H9 (cell line): ENCODE results near the gene SERPINE2. TPM values are rescaled to one million over a fixed set of nuclear protein-coding genes. Genes with fewer than 3 reads are reported as not detected.

Experiments used
- DNase-seq: peaks from one replicate; pipeline ENCODE4 v3.0.0-alpha.2; 2017
- H2AFZ ChIP-seq: one replicate; pipeline ENCODE4 v1.6.1; 2013; ENCODE audit warnings: mild to moderate bottlenecking, low read length, control low read depth, moderate library complexity
- H2AK5ac ChIP-seq: 2 replicates; pipeline ENCODE4 v1.6.1; 2013; ENCODE audit warnings: low read length, control low read depth, mixed read lengths; ENCODE audit not compliant: insufficient read length
- H2BK120ac ChIP-seq: one replicate; pipeline ENCODE4 v1.6.1; 2013; ENCODE audit warnings: low read depth, mild to moderate bottlenecking, low read length, control low read depth, inconsistent platforms; ENCODE audit not compliant: poor library complexity, severe bottlenecking
- H2BK12ac ChIP-seq: 2 replicates; pipeline ENCODE4 v1.6.1; 2013; ENCODE audit warnings: low read length, control low read depth, mixed read lengths, low read depth; ENCODE audit not compliant: insufficient read length
- H2BK15ac ChIP-seq: 2 replicates; pipeline ENCODE4 v1.6.1; 2013; ENCODE audit warnings: low read depth, low read length, control low read depth
- H2BK20ac ChIP-seq: one replicate; pipeline ENCODE4 v1.6.1; 2013; ENCODE audit warnings: low read depth, mild to moderate bottlenecking, low read length, control low read depth, inconsistent platforms; ENCODE audit not compliant: poor library complexity, severe bottlenecking
- H2BK5ac ChIP-seq: 2 replicates; pipeline ENCODE4 v1.6.1; 2013; ENCODE audit warnings: low read length, control low read depth, mixed read lengths; ENCODE audit not compliant: insufficient read length
- H3K14ac ChIP-seq: 2 replicates; pipeline ENCODE4 v1.6.1; 2013; ENCODE audit warnings: low read length, control low read depth; ENCODE audit not compliant: insufficient read depth
- H3K18ac ChIP-seq: 2 replicates; pipeline ENCODE4 v1.6.1; 2013; ENCODE audit warnings: low read depth, mild to moderate bottlenecking, mixed read lengths, low read length, control low read depth; ENCODE audit not compliant: insufficient read length
- H3K23ac ChIP-seq: 2 replicates; pipeline ENCODE4 v1.6.1; 2013; ENCODE audit warnings: low read length, control low read depth, mixed read lengths, low read depth; ENCODE audit not compliant: insufficient read length
- H3K23me2 ChIP-seq: 2 replicates; pipeline ENCODE4 v1.6.1; 2013; ENCODE audit warnings: low read depth, mild to moderate bottlenecking, mixed read lengths, low read length, control low read depth; ENCODE audit not compliant: insufficient read length, poor library complexity, severe bottlenecking
- H3K27ac ChIP-seq: 2 replicates; pipeline ENCODE4 v1.5.1; 2013; ENCODE audit warnings: low read length, control low read depth, mixed read lengths, low read depth; ENCODE audit not compliant: insufficient read length
- H3K27me3 ChIP-seq: 2 replicates; pipeline ENCODE4 v1.6.1; 2013; ENCODE audit warnings: low read length, control low read depth, inconsistent platforms; ENCODE audit not compliant: insufficient read depth
- H3K4ac ChIP-seq: 2 replicates; pipeline ENCODE4 v1.6.1; 2013; ENCODE audit warnings: low read depth, mild to moderate bottlenecking, control low read depth, inconsistent platforms, low read length, moderate library complexity
- H3K4me1 ChIP-seq: 2 replicates; pipeline ENCODE4 v1.6.1; 2013; ENCODE audit warnings: low read length, control low read depth, inconsistent platforms; ENCODE audit not compliant: insufficient read depth
- H3K4me2 ChIP-seq: 2 replicates; pipeline ENCODE4 v1.6.1; 2013; ENCODE audit warnings: low read length, control low read depth, mixed read lengths; ENCODE audit not compliant: insufficient read length, insufficient read depth
- H3K56ac ChIP-seq: 2 replicates; pipeline ENCODE4 v1.6.1; 2013; ENCODE audit warnings: low read depth, mild to moderate bottlenecking, mixed read lengths, low read length, control low read depth; ENCODE audit not compliant: insufficient read length
- H3K79me1 ChIP-seq: 2 replicates; pipeline ENCODE4 v1.6.1; 2013; ENCODE audit warnings: low read depth, mild to moderate bottlenecking, moderate library complexity, low read length, control low read depth, inconsistent platforms; ENCODE audit not compliant: insufficient read depth, poor library complexity, severe bottlenecking
- H3K79me2 ChIP-seq: 2 replicates; pipeline ENCODE4 v1.6.1; 2013; ENCODE audit warnings: low read length, control low read depth, inconsistent platforms; ENCODE audit not compliant: insufficient read depth
- H3K9ac ChIP-seq: 2 replicates; pipeline ENCODE4 v1.6.1; 2013; ENCODE audit warnings: low read length, control low read depth, mixed read lengths; ENCODE audit not compliant: insufficient read length; ENCODE audit errors: extremely low read depth
- H3K9me3 ChIP-seq: one replicate; pipeline ENCODE4 v1.6.1; 2013; ENCODE audit warnings: low read depth, low read length, inconsistent platforms; ENCODE audit not compliant: control insufficient read depth
- H3T11ph ChIP-seq: one replicate; pipeline ENCODE4 v1.6.1; 2013; ENCODE audit warnings: mild to moderate bottlenecking, low read length, control low read depth, inconsistent platforms
- H4K20me1 ChIP-seq: one replicate; pipeline ENCODE4 v1.6.1; 2013; ENCODE audit not compliant: control insufficient read depth, insufficient read length, insufficient read depth
- H4K5ac ChIP-seq: 2 replicates; pipeline ENCODE4 v1.6.1; 2013; ENCODE audit warnings: low read depth, mild to moderate bottlenecking, mixed read lengths, low read length, control low read depth; ENCODE audit not compliant: insufficient read length
- H4K8ac ChIP-seq: replicated peaks from 2 replicates; pipeline ENCODE4 v1.6.1; 2013; ENCODE audit warnings: low read length, control low read depth, mixed read lengths, low read depth; ENCODE audit not compliant: insufficient read length
- H4K91ac ChIP-seq: 2 replicates; pipeline ENCODE4 v1.6.1; 2013; ENCODE audit warnings: low read depth, mild to moderate bottlenecking, moderate library complexity, mixed read lengths, low read length, control low read depth; ENCODE audit not compliant: insufficient read length
- H3K27ac Mint-ChIP-seq, 3 experiments: 2 replicates in 2 of 3; 3 replicates in 1 of 3; pipeline ENCODE4 v1.8.0; 2020 to 2021; ENCODE audit warnings: mixed read lengths in 3 of 3, mild to moderate bottlenecking in 1 of 3, moderate library complexity in 1 of 3
- H3K27me3 Mint-ChIP-seq: 2 replicates; pipeline ENCODE4 v1.8.0; 2021; ENCODE audit warnings: low read depth, mild to moderate bottlenecking, moderate library complexity, mixed read lengths
- H3K36me3 Mint-ChIP-seq, 3 experiments: 2 replicates in 2 of 3; 3 replicates in 1 of 3; pipeline ENCODE4 v1.8.0; 2020 to 2021; ENCODE audit warnings: low read depth in 3 of 3, mixed read lengths in 3 of 3; ENCODE audit not compliant: insufficient read depth in 1 of 3
- H3K4me1 Mint-ChIP-seq, 2 experiments: 2 replicates each; pipeline ENCODE4 v1.8.0; 2020; ENCODE audit warnings: mixed read lengths in 2 of 2
- H3K4me3 Mint-ChIP-seq, 2 experiments: 2 replicates in 1 of 2; 3 replicates in 1 of 2; pipeline ENCODE4 v1.8.0; 2020 to 2021; ENCODE audit warnings: mild to moderate bottlenecking in 2 of 2, mixed read lengths in 2 of 2, moderate library complexity in 1 of 2
- H3K9me3 Mint-ChIP-seq, 2 experiments: 2 replicates in 1 of 2; 3 replicates in 1 of 2; pipeline ENCODE4 v1.8.0; 2020; ENCODE audit warnings: mild to moderate bottlenecking in 2 of 2, mixed read lengths in 2 of 2, moderate library complexity in 1 of 2
- CTCF ChIP-seq: fragments of 200-600 bp; sonication (generic); conservative IDR thresholded peaks from 3 replicates; pipeline ENCODE4 v1.8.0; 2021; ENCODE audit warnings: antibody characterized with exemption, mild to moderate bottlenecking
- WGBS: extraction: QIAGEN DNeasy Blood & Tissue Kit; methylation state at CpG from one replicate; pipeline ENCODE4 v1.1.7; 2013; ENCODE audit warnings: missing lambda C conversion rate, low lambda C conversion rate, mixed read lengths; ENCODE audit not compliant: insufficient read length; ENCODE audit errors: extremely low coverage; 5-methylcytosine and 5-hydroxymethylcytosine counted together
- total RNA-seq: library from RNA; stranded (reverse); gene quantifications from 2 replicates; pipeline ENCODE4 v1.2.1, GENCODE V29; 2021

Gene SERPINE2
- total RNA-seq, 1 experiment from 2014 or later: 40.0 TPM

- no peak for TF ChIP-seq CTCF
- H4K20me1 ChIP-seq: no peaks in the 10 kb centered on the region
- Mint-ChIP-seq H3K36me3 (peaks cover 0 to 4% (median 4%) of the 10 kb centered on the region in 3 experiments; a peak in 4 of 7 replicates), H3K4me1 (peaks cover 46 to 47% of the 10 kb centered on the region in 2 experiments), H3K9me3 (no peaks in the 10 kb centered on the region; a peak in 2 of 5 replicates), H3K4me3 (no peak overlapping the region), H3K27ac (no peak overlapping the region), H3K27me3 (peaks cover 28% of the 10 kb centered on the region)
- H4K8ac ChIP-seq: no peak overlapping the region
- no peaks in the 10 kb centered on the region for H3K79me1 ChIP-seq
- no peak overlapping the region for H3K27ac ChIP-seq
- H3T11ph ChIP-seq: no peak overlapping the region
- H3K23ac ChIP-seq: no peak overlapping the region
- H3K4me1 ChIP-seq: peaks cover 28% of the 10 kb centered on the region; the same call in 1 of the 2 replicates
- WGBS: no CpG with 5 or more reads among the region's 1 CpG
- H3K9me3 ChIP-seq: no peaks in the 10 kb centered on the region
- no peak overlapping the region for H2BK5ac ChIP-seq
- no peak overlapping the region for H3K56ac ChIP-seq
- H4K91ac ChIP-seq: no peak overlapping the region
- no peak overlapping the region for H4K5ac ChIP-seq
- H3K27me3 ChIP-seq: no peaks in the 10 kb centered on the region
- no peak overlapping the region for H2AFZ ChIP-seq
- no peak overlapping the region for H3K4me2 ChIP-seq
- no peak overlapping the region for H2BK120ac ChIP-seq
- no peak overlapping the region for H3K9ac ChIP-seq
- no peak overlapping the region for H3K4ac ChIP-seq
- no peak overlapping the region for H2BK15ac ChIP-seq
- DNase-seq: peak; percentile 2
- no peaks in the 10 kb centered on the region for H3K23me2 ChIP-seq
- H3K18ac ChIP-seq: no peak overlapping the region
- no peaks in the 10 kb centered on the region; the same call in 1 of the 2 replicates for H3K79me2 ChIP-seq
- H3K14ac ChIP-seq: no peak overlapping the region
- H2BK12ac ChIP-seq: no peak overlapping the region
- H2AK5ac ChIP-seq: no peak overlapping the region
- H2BK20ac ChIP-seq: no peak overlapping the region
Observed at GRCh38 chr2:224023188-224023587, 15.9 kb downstream of the SERPINE2 start.
